Testis (tissue), 3 donors: ENCODE results near the gene ZNF408. TPM values are rescaled to one million over a fixed set of nuclear protein-coding genes. Genes with fewer than 3 reads are reported as not detected.
A peak's percentile ranks its signal among the peaks of the same experiment; 100 is the strongest.

Source experiments
- DNase-seq: peaks from one replicate; pipeline ENCODE4 v3.0.0-alpha.2; 2019
- H3K27ac ChIP-seq, 2 donors: fragments of 200-600 bp; sonication (generic); one replicate each; pipeline ENCODE4 v1.5.1; 2019
- H3K27me3 ChIP-seq: fragments of 200-600 bp; sonication (generic); one replicate; pipeline ENCODE4 v1.5.1; 2019
- H3K36me3 ChIP-seq: fragments of 200-600 bp; sonication (generic); one replicate; pipeline ENCODE4 v1.5.1; 2017; ENCODE audit warnings: low read depth; ENCODE audit errors: missing control alignments
- H3K4me1 ChIP-seq: fragments of 200-600 bp; sonication (generic); one replicate; pipeline ENCODE4 v1.5.1; 2019
- H3K4me3 ChIP-seq, 2 donors: fragments of 200-600 bp; sonication (generic); one replicate each; pipeline ENCODE4 v1.5.1; 2017 to 2019
- H3K9me3 ChIP-seq: fragments of 200-600 bp; sonication (generic); one replicate; pipeline ENCODE4 v1.5.1; 2017
- POLR2A ChIP-seq: fragments of 450-650 bp; IDR thresholded peaks from one replicate; pipeline ENCODE4 v1.6.1; 2017; ENCODE audit warnings: antibody characterized with exemption, mild to moderate bottlenecking, moderate library complexity
- WGBS, 2 donors: methylation state at CpG; one replicate each; pipeline ENCODE4 v1.1.5; 2018; 5-methylcytosine and 5-hydroxymethylcytosine counted together
- intact Hi-C: fragments of 100-400 bp; cut with DNase I; formaldehyde crosslinking; loops from one replicate; pipeline ENCODE4 v1.15.1; 2023; ENCODE audit warnings: low total_unique reads
- polyA plus RNA-seq: library from polyadenylated mRNA; stranded (reverse); fragments of 350-450 nt; fragmentation: Illumina TruSeq; extraction: RNeasy Lipid Tissue Mini Kit (QIAGEN cat#74804); gene quantifications from one replicate; pipeline ENCODE4 v1.2.3, GENCODE V29; 2014; ENCODE audit warnings: low read depth, low replicate concordance; ENCODE audit not compliant: insufficient read depth
- total RNA-seq, 2 donors: library from RNA; depleted of rRNA; stranded (reverse); fragments of >200 nt; gene quantifications; one replicate each; pipeline ENCODE4 v1.2.3, GENCODE V29; 2016
- TF ChIP-seq, protein P1 (sequence below), 3 experiments: fragments of 450-650 bp in 2 of 3; fragments of 200-600 bp in 1 of 3; sonication (generic) in 1 of 3; IDR thresholded peaks; one replicate each; pipeline ENCODE4 v1.5.1; 2016 to 2019; ENCODE audit warnings: antibody characterized with exemption in 3 of 3, mild to moderate bottlenecking in 2 of 3, moderate library complexity in 1 of 3

Gene ZNF408
- total and polyA plus RNA-seq, 3 donors from 2014 or later = 11.7 to 27.4 (median 18.3) TPM

DNA sequence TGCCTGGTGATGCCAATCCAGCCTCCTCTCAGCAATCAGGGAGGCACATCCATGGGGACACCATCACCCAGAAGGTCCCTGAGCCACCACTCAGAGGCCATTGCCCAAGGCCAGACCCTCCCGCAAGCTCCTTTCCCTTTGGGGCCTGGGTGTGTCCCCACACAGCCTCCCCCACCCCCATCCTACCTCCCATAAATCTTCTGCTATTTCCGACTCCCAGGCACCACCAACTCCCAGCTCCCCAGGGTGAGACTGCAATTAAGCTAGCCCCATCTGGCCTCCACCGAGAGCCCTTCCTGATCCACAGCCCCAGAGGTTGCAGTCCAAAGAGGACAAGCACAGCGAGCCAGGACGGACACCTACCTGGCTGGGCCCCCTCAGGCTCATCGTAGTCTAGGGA lies 6.8 kb upstream of the ZNF408 start:
- Histone ChIP-seq H3K36me3 (no peaks in the 10 kb centered on the region), H3K27me3 (no peaks in the 10 kb centered on the region), H3K9me3 (no peaks in the 10 kb centered on the region), H3K4me1 (peaks cover 34% of the 10 kb centered on the region), H3K4me3 (no peak overlapping the region), H3K27ac (no peak overlapping the region)
- no peak for DNase-seq
- 79 to 83% methylated on average over 6 of the region's 6 CpGs for WGBS, 2 donors
- intact Hi-C loops = no loop called here
- TF ChIP-seq POLR2A = no peak
- TF ChIP-seq, protein P1, sequence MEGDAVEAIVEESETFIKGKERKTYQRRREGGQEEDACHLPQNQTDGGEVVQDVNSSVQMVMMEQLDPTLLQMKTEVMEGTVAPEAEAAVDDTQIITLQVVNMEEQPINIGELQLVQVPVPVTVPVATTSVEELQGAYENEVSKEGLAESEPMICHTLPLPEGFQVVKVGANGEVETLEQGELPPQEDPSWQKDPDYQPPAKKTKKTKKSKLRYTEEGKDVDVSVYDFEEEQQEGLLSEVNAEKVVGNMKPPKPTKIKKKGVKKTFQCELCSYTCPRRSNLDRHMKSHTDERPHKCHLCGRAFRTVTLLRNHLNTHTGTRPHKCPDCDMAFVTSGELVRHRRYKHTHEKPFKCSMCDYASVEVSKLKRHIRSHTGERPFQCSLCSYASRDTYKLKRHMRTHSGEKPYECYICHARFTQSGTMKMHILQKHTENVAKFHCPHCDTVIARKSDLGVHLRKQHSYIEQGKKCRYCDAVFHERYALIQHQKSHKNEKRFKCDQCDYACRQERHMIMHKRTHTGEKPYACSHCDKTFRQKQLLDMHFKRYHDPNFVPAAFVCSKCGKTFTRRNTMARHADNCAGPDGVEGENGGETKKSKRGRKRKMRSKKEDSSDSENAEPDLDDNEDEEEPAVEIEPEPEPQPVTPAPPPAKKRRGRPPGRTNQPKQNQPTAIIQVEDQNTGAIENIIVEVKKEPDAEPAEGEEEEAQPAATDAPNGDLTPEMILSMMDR (IDR thresholded peaks at IDR 0.05) = no peak

DNA sequence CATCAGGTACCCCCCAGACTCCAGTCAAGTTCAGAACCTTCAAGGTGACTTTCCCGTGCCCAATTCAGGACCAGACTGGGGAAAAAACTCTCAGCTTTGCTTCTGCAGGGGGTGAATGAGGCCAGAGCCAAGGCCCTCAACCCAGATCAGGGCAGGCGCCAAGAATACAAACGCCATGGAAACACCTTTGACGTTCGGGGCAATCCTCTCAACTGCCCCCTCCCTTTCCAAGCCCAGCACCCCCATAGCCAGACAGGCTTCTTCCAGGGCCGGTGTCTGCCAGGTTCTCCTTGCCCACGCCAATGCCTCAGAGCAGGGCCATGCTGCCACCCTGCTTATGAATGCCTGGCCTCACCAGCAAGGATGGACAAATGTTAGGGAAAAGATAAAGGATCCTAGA lies 6.2 kb upstream of the ZNF408 start:
- DNase-seq = no peak
- H3K4me1 ChIP-seq = peaks cover 39% of the 10 kb centered on the region
- intact Hi-C loops = no loop called here
- 76 to 90% methylated on average over 4 to 7 of the region's 7 CpGs for WGBS, 2 donors
- no peaks in the 10 kb centered on the region for H3K9me3 ChIP-seq
- no peaks in the 10 kb centered on the region for H3K36me3 ChIP-seq
- H3K27ac ChIP-seq = no peak overlapping the region
- no peak overlapping the region for H3K4me3 ChIP-seq
- TF ChIP-seq, protein P1 (IDR thresholded peaks at IDR 0.05) = no peak
- no peak for TF ChIP-seq POLR2A
- H3K27me3 ChIP-seq = no peaks in the 10 kb centered on the region

- intact Hi-C loops = no loop called here
- H3K4me1 ChIP-seq = peaks cover 41% of the 10 kb centered on the region
- H3K27ac ChIP-seq = peak overlapping the region in 1 of 2 donors; percentile 50
- H3K36me3 ChIP-seq = no peaks in the 10 kb centered on the region
- TF ChIP-seq, protein P1 (IDR thresholded peaks at IDR 0.05) = no peak
- TF ChIP-seq POLR2A = no peak
- DNase-seq = no peak
- H3K27me3 ChIP-seq = no peaks in the 10 kb centered on the region
- H3K4me3 ChIP-seq = no peak overlapping the region
- WGBS, 2 donors = 75 to 82% methylated on average over 5 to 12 of the region's 12 CpGs
- H3K9me3 ChIP-seq = no peaks in the 10 kb centered on the region
Observed at GRCh38 chr11:46695345-46696211, 5.3 kb upstream of the ZNF408 start.

DNA sequence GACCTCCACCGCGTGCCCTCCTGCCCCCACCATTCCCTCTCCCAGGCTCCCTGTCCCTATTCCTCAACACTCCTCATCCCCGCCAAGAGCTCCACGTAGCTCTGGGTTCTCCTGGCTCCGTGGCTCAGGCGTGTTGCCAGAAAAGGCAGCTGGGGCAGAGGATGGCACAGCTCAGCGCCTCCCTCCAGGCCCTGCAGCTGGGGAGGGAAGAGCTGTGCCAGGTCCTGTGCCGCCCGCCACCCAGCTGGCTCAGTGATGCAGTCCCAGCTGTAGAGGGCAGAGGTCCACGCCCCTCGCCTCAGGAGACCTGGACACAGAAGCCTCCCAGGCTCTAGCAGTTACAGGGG lies 4.6 kb upstream of the ZNF408 start:
- peaks cover 41% of the 10 kb centered on the region for H3K4me1 ChIP-seq
- H3K4me3 ChIP-seq = no peak overlapping the region
- TF ChIP-seq POLR2A = no peak
- TF ChIP-seq, protein P1 (IDR thresholded peaks at IDR 0.05) = no peak
- DNase-seq = peak; percentile 76
- no peaks in the 10 kb centered on the region for H3K27me3 ChIP-seq
- intact Hi-C loops = no loop called here
- WGBS, 2 donors = 43 to 61% methylated on average over 8 to 11 of the region's 11 CpGs
- no peaks in the 10 kb centered on the region for H3K36me3 ChIP-seq
- no peaks in the 10 kb centered on the region for H3K9me3 ChIP-seq
- H3K27ac ChIP-seq = peak overlapping the region in 1 of 2 donors; percentile 50

GRCh38 chr11:46697303-46697702 lies 3.5 kb upstream of the ZNF408 start:
- H3K4me1 ChIP-seq = peaks cover 50% of the 10 kb centered on the region

More at GRCh38 chr11:46697303-46697702, 3.5 kb upstream of the ZNF408 start:
- no peak for DNase-seq
- 55 to 59% methylated on average over 3 of the region's 3 CpGs for WGBS, 2 donors
- H3K27ac ChIP-seq = no peak overlapping the region
- no peak overlapping the region for H3K4me3 ChIP-seq
- H3K36me3 ChIP-seq = no peaks in the 10 kb centered on the region
- TF ChIP-seq POLR2A = no peak
- TF ChIP-seq, protein P1 (IDR thresholded peaks at IDR 0.05) = no peak
- intact Hi-C loops = no loop called here
- no peaks in the 10 kb centered on the region for H3K9me3 ChIP-seq
- no peaks in the 10 kb centered on the region for H3K27me3 ChIP-seq
